A673 (cell line): ENCODE results near the gene LYPLAL1. TPM values are rescaled to one million over a fixed set of nuclear protein-coding genes. Genes with fewer than 3 reads are reported as not detected.

Experiments
- BruUV-seq: library from RNA; stranded (reverse); fragments of 400-500 nt; replicated peaks from 2 replicates; lab custom pipeline; 2021; lab: Mats Ljungman, UMichigan
- CTCF ChIA-PET: fragments of 300-600 bp; sonication (Branson Sonifier 250); formaldehyde crosslinking; loops from one replicate; lab custom pipeline; 2022; ENCODE audit warnings: antibody characterized with exemption; lab: Charles Lee
- POLR2A ChIA-PET: fragments of 300-600 bp; sonication (Branson Sonifier 250); formaldehyde crosslinking; loops from one replicate; lab custom pipeline; 2022; ENCODE audit warnings: antibody characterized with exemption; ENCODE audit not compliant: low non-redundant PET; lab: Charles Lee
- DNase-seq: peaks from one replicate; pipeline ENCODE4 v3.0.0-alpha.2; 2015; ENCODE audit warnings: low spot score
- H3K27ac ChIP-seq: fragments of 200-600 bp; sonication (generic); 2 replicates; pipeline ENCODE4 v1.5.1; 2016; ENCODE audit warnings: mixed run types, low read depth, mild to moderate bottlenecking, mixed read lengths, antibody characterized with exemption, low read length; ENCODE audit not compliant: poor library complexity, severe bottlenecking
- H3K27me3 ChIP-seq: fragments of 200-600 bp; sonication (generic); replicated peaks from 2 replicates; pipeline ENCODE4 v1.6.1; 2017; ENCODE audit warnings: mixed run types, low read depth, mild to moderate bottlenecking, mixed read lengths, antibody characterized with exemption, low read length; ENCODE audit not compliant: insufficient read depth, poor library complexity
- H3K36me3 ChIP-seq: fragments of 200-600 bp; sonication (generic); 2 replicates; pipeline ENCODE4 v1.6.1; 2016; ENCODE audit warnings: mixed run types, mild to moderate bottlenecking, mixed read lengths, antibody characterized with exemption, low read length; ENCODE audit not compliant: insufficient read depth, poor library complexity, severe bottlenecking
- H3K4me1 ChIP-seq: fragments of 200-600 bp; sonication (generic); 2 replicates; pipeline ENCODE4 v1.6.1; 2017; ENCODE audit warnings: mixed run types, mild to moderate bottlenecking, mixed read lengths, antibody characterized with exemption, low read length; ENCODE audit not compliant: insufficient read depth, poor library complexity, severe bottlenecking
- H3K4me3 ChIP-seq: fragments of 200-600 bp; sonication (generic); 2 replicates; pipeline ENCODE4 v1.5.1; 2016; ENCODE audit warnings: low read depth, mixed run types, mild to moderate bottlenecking, mixed read lengths, low read length; ENCODE audit not compliant: poor library complexity, severe bottlenecking
- H3K9me3 ChIP-seq: fragments of 200-600 bp; sonication (generic); 2 replicates; pipeline ENCODE4 v1.6.1; 2016; ENCODE audit warnings: mixed run types, low read depth, mild to moderate bottlenecking, mixed read lengths, antibody characterized with exemption, low read length; ENCODE audit not compliant: poor library complexity, severe bottlenecking
- EZH2 ChIP-seq: fragments of 200-600 bp; sonication (generic); IDR thresholded peaks from 2 replicates; pipeline ENCODE4 v1.6.1; 2017; ENCODE audit warnings: borderline replicate concordance, low read depth, mild to moderate bottlenecking, mixed read lengths, antibody characterized with exemption, low read length; ENCODE audit not compliant: poor library complexity, severe bottlenecking
- intact Hi-C: fragments of 100-400 bp; cut with micrococcal nuclease; formaldehyde crosslinking; loops from one replicate; pipeline ENCODE4 v1.10.0; 2022; ENCODE audit not compliant: unreplicated experiment
- total RNA-seq: library from RNA; stranded (reverse); gene quantifications from 2 replicates; pipeline ENCODE4 v1.2.3, GENCODE V29; 2021
- TF ChIP-seq, protein P1 (sequence below): fragments of 300-800, 200-600 bp; sonication (generic); conservative IDR thresholded peaks from 2 replicates; pipeline ENCODE4 v1.5.1; 2017; ENCODE audit warnings: low read depth, mild to moderate bottlenecking, antibody characterized with exemption, low read length, moderate library complexity, mixed read lengths

Gene LYPLAL1
- total RNA-seq, 1 experiment from 2014 or later = 15.3 TPM

DNA sequence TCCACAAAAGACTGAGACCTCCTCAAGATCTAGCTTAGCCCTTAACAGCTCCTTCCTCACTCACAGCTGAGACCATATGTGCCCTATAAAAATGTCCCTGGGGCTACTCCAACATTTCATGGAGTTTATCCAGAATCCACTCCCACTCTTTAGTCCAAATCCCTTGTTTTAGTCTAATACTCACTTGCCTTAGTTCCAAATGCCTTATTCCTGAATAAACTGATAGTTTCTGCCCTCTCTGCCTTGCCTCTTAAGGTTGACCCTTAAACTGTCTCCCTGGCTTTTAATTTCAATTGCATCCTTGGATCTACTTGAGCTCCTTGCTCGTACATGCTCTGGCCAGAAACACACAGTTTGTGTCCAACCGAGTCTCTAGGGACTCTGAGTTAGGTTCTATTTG, 47.3 kb upstream of the LYPLAL1 start:
- no peak for DNase-seq
- H3K4me1 ChIP-seq = peaks cover 11% of the 10 kb centered on the region
- H3K4me3 ChIP-seq = no peak overlapping the region
- BruUV-seq = no TSS peak
- H3K36me3 ChIP-seq = no peaks in the 10 kb centered on the region
- H3K27me3 ChIP-seq = no peaks in the 10 kb centered on the region
- TF ChIP-seq EZH2 = no peak
- TF ChIP-seq, protein P1, sequence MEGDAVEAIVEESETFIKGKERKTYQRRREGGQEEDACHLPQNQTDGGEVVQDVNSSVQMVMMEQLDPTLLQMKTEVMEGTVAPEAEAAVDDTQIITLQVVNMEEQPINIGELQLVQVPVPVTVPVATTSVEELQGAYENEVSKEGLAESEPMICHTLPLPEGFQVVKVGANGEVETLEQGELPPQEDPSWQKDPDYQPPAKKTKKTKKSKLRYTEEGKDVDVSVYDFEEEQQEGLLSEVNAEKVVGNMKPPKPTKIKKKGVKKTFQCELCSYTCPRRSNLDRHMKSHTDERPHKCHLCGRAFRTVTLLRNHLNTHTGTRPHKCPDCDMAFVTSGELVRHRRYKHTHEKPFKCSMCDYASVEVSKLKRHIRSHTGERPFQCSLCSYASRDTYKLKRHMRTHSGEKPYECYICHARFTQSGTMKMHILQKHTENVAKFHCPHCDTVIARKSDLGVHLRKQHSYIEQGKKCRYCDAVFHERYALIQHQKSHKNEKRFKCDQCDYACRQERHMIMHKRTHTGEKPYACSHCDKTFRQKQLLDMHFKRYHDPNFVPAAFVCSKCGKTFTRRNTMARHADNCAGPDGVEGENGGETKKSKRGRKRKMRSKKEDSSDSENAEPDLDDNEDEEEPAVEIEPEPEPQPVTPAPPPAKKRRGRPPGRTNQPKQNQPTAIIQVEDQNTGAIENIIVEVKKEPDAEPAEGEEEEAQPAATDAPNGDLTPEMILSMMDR = no peak
- ChIA-PET POLR2A (no interaction called here), CTCF (no interaction called here)
- no peaks in the 10 kb centered on the region for H3K9me3 ChIP-seq
- no peak overlapping the region for H3K27ac ChIP-seq
- intact Hi-C loops = no loop called here

- no peak for DNase-seq
- no peak overlapping the region for H3K4me3 ChIP-seq
- ChIA-PET CTCF (no interaction called here), POLR2A (no interaction called here)
- H3K9me3 ChIP-seq = no peaks in the 10 kb centered on the region
- H3K4me1 ChIP-seq = no peaks in the 10 kb centered on the region
- no TSS peak for BruUV-seq
- TF ChIP-seq, protein P1 = no peak
- TF ChIP-seq EZH2 = no peak
- intact Hi-C loops = no loop called here
- H3K36me3 ChIP-seq = no peaks in the 10 kb centered on the region
- no peak overlapping the region for H3K27ac ChIP-seq
- no peaks in the 10 kb centered on the region for H3K27me3 ChIP-seq
These were observed 44.7 kb upstream of the LYPLAL1 start for GRCh38 chr1:219128957-219129356.

GRCh38 chr1:219130366-219130935, 43.2 kb upstream of the LYPLAL1 start:
- intact Hi-C loops = no loop called here
- no peak for TF ChIP-seq EZH2
- TF ChIP-seq, protein P1 = no peak
- CTCF ChIA-PET = no interaction called here
- H3K36me3 ChIP-seq = no peaks in the 10 kb centered on the region
- H3K27me3 ChIP-seq = no peaks in the 10 kb centered on the region
- no peak for DNase-seq
- H3K9me3 ChIP-seq = no peaks in the 10 kb centered on the region
- POLR2A ChIA-PET = no interaction called here
- no peaks in the 10 kb centered on the region for H3K4me1 ChIP-seq
- BruUV-seq = no TSS peak
- no peak overlapping the region for H3K4me3 ChIP-seq
- H3K27ac ChIP-seq = no peak overlapping the region
